Parathyroid adenoma (tissue), 2 donors: ENCODE measurements around the gene TULP3.

Experiments
- H2AFZ ChIP-seq: fragments of 300-600 bp; sonication (generic); one replicate; pipeline ENCODE4 v1.7.0; 2017; ENCODE audit warnings: antibody characterized with exemption, mild to moderate bottlenecking
- H3K27ac ChIP-seq: fragments of 300-600 bp; sonication (generic); one replicate; pipeline ENCODE4 v1.7.0; 2017
- H3K27me3 ChIP-seq: fragments of 300-600 bp; sonication (generic); one replicate; pipeline ENCODE4 v1.7.0; 2017; ENCODE audit warnings: low read length; ENCODE audit not compliant: control insufficient read depth, insufficient read depth
- H3K36me3 ChIP-seq: fragments of 300-600 bp; sonication (generic); one replicate; pipeline ENCODE4 v1.7.0; 2017; ENCODE audit warnings: low read length; ENCODE audit not compliant: control insufficient read depth, insufficient read depth
- H3K4me1 ChIP-seq: fragments of 300-600 bp; sonication (generic); one replicate; pipeline ENCODE4 v1.7.0; 2017; ENCODE audit warnings: control low read depth
- H3K4me2 ChIP-seq: fragments of 300-600 bp; sonication (generic); one replicate; pipeline ENCODE4 v1.7.0; 2017; ENCODE audit warnings: low read length
- H3K4me3 ChIP-seq: fragments of 300-600 bp; sonication (generic); one replicate; pipeline ENCODE4 v1.7.0; 2017; ENCODE audit warnings: low read depth, low read length
- H3K79me2 ChIP-seq: fragments of 300-600 bp; sonication (generic); one replicate; pipeline ENCODE4 v1.7.0; 2017; ENCODE audit warnings: control low read depth
- H3K9ac ChIP-seq: fragments of 300-600 bp; sonication (generic); one replicate; pipeline ENCODE4 v1.7.0; 2017; ENCODE audit warnings: mild to moderate bottlenecking
- H3K9me3 ChIP-seq: fragments of 300-600 bp; sonication (generic); one replicate; pipeline ENCODE4 v1.7.0; 2017; ENCODE audit warnings: low read length; ENCODE audit not compliant: control insufficient read depth
- CTCF ChIP-seq: fragments of 300-600 bp; sonication (generic); IDR thresholded peaks from one replicate; pipeline ENCODE4 v1.7.0; 2017; ENCODE audit warnings: antibody characterized with exemption, mild to moderate bottlenecking
- donor health status: primary hyperparathyroidism.

Gene TULP3

DNA sequence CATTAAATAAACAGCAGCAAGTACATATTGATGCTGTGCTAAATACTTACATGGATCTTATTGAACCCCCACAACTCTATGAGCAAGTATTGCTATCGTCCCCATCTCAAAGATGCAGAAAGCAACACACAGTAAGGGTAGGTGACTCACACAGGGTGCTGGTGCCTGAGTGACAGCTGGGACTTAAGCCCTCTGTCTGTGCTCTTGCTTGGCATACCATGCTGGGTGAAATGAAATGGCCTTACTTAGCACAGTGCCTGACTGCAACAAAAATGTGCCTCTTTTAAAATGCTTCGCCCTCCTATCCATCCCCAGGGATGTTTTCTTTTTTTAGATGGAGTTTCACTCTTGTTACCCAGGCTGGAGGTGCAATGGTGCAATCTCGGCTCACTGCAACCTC lies 34.6 kb upstream of the TULP3 start:
- Histone ChIP-seq H3K79me2 (no peaks in the 10 kb centered on the region), H3K4me1 (no peaks in the 10 kb centered on the region), H3K4me2 (no peak overlapping the region), H3K9me3 (no peaks in the 10 kb centered on the region), H3K27me3 (no peaks in the 10 kb centered on the region), H3K9ac (no peak overlapping the region), H3K27ac (no peak overlapping the region), H3K36me3 (no peaks in the 10 kb centered on the region), H2AFZ (no peak overlapping the region), H3K4me3 (no peak overlapping the region)
- TF ChIP-seq CTCF = no peak

DNA sequence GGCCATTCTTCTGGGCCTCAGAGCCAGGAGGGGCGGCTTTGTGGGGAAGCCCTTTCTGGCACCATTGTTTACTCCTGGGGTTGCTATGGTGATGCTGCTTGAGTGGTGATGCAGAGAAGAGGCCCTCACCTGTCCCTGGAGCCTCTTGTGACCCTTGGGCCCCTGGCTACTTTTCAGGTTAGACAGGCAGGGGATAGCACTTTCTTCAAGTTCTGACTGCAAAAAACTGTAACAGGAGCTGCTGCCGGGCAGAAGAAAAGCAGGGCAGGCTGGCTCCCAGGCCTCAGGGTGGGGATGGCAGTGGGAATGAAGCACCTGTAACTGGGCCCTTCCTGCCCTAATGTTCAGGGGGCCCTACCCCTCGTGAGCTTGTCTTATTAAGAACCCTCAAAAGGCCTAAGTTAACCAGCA lies 33.7 kb upstream of the TULP3 start, which contains the start of gene TEX52:
Gene TEX52 (minus strand): TSS at position 19 of the 411 bp plus-strand sequence. CDS start 13 bp downstream, at position 6.
- H3K9me3 ChIP-seq = no peaks in the 10 kb centered on the region
- no peak within 1 kb of the TSS for H3K27ac ChIP-seq
- H3K79me2 ChIP-seq = no peaks in the 10 kb centered on the region
- no peaks in the 10 kb centered on the region for H3K36me3 ChIP-seq
- H2AFZ ChIP-seq = no peak within 1 kb of the TSS
- H3K9ac ChIP-seq = no peak within 1 kb of the TSS
- no peaks in the 10 kb centered on the region for H3K4me1 ChIP-seq
- no peak within 1 kb of the TSS for H3K4me3 ChIP-seq
- TF ChIP-seq CTCF = no peak
- H3K4me2 ChIP-seq = no peak within 1 kb of the TSS
- H3K27me3 ChIP-seq = no peaks in the 10 kb centered on the region

GRCh38 chr12:2857576-2857975 lies 33.1 kb upstream of the TULP3 start:
- no peaks in the 10 kb centered on the region for H3K9me3 ChIP-seq
- H3K27me3 ChIP-seq = no peaks in the 10 kb centered on the region
- no peak overlapping the region for H3K4me2 ChIP-seq
- no peak overlapping the region for H3K27ac ChIP-seq
- H2AFZ ChIP-seq = no peak overlapping the region
- no peak overlapping the region for H3K9ac ChIP-seq
- H3K36me3 ChIP-seq = no peaks in the 10 kb centered on the region
- H3K4me3 ChIP-seq = no peak overlapping the region
- TF ChIP-seq CTCF = no peak
- H3K79me2 ChIP-seq = no peaks in the 10 kb centered on the region
- H3K4me1 ChIP-seq = no peaks in the 10 kb centered on the region

DNA sequence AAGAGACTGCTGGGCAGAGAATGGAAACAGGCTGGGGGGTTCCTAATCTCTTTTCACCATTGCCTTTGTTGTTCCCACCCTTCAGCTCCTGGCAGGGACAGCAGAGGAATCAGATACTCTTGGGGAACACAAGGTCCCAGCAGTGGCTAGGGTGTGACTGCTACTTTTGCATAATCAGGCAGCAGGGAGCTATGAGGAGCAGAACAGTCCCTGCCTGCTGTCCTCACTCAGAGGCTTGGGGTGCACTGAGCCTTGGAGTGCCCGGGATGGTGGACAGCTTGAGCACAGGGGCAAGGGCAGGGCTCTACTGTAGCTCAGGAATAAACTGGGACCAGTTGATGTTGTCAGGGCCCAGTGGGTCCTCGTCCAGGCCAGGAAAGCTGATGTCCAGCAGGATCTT lies 32.4 kb upstream of the TULP3 start:
- Histone ChIP-seq H3K4me1 (no peaks in the 10 kb centered on the region), H2AFZ (no peak overlapping the region), H3K4me3 (no peak overlapping the region), H3K27me3 (no peaks in the 10 kb centered on the region), H3K9me3 (no peaks in the 10 kb centered on the region), H3K4me2 (no peak overlapping the region), H3K36me3 (no peaks in the 10 kb centered on the region), H3K79me2 (no peaks in the 10 kb centered on the region), H3K9ac (no peak overlapping the region), H3K27ac (no peak overlapping the region)
- no peak for TF ChIP-seq CTCF

DNA sequence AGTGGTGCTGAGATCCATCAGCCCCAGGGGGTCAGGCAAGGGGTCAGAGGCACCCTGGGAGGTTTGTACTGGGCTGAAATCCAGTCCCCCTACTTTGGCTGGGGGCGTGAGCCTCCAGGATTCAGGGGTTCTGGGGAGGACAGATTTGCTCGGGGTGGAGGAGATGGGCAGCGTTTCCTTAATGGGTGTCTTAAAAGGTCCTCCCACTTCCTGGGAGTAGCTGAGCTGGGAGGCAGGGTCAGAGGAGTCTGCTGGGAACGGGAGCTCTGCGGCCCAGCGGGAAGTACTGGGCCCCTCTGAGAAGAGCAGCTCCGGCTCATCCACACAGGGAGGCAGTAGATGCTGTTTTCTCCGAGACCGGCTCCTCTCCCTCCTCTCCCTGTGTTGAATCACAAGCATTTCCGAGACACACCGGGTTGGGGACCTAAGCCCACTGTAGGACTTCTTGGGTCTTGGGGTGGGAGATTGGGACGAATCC lies 31.7 kb upstream of the TULP3 start:
- no peaks in the 10 kb centered on the region for H3K79me2 ChIP-seq
- no peaks in the 10 kb centered on the region for H3K36me3 ChIP-seq
- no peak overlapping the region for H3K4me3 ChIP-seq
- H3K27ac ChIP-seq = peak overlapping the region; percentile 29
- no peak overlapping the region for H3K9ac ChIP-seq
- H3K9me3 ChIP-seq = no peaks in the 10 kb centered on the region
- H3K4me2 ChIP-seq = no peak overlapping the region
- no peak overlapping the region for H2AFZ ChIP-seq
- H3K4me1 ChIP-seq = no peaks in the 10 kb centered on the region
- H3K27me3 ChIP-seq = no peaks in the 10 kb centered on the region
- TF ChIP-seq CTCF = no peak
